DMS114 treated with DMSO at 0.1 percent for 48 hours (cell line): Measurements from ENCODE around the gene FLNB.
"Not testable (repeated sequence)": the region's sequence is repeated elsewhere in the genome, so short reads cannot be mapped to it uniquely, and the experiment has no call there.

ENCODE experiments used
- DNase-seq: peaks from one replicate; lab custom pipeline; 2025; ENCODE audit not compliant: unreplicated experiment; lab: John Stamatoyannopoulos, UW

FLNB gene

GRCh38 chr3:58049143-58049785, 41.0 kb downstream of the FLNB start:
- no peak for DNase-seq

- DNase-seq: no peak
Observed at GRCh38 chr3:58051196-58051595, 43.0 kb downstream of the FLNB start.

GRCh38 chr3:58051658-58052261, 43.5 kb downstream of the FLNB start:
- DNase-seq: not testable (repeated sequence)

- no peak for DNase-seq
Observed at GRCh38 chr3:58052373-58053273, 44.4 kb downstream of the FLNB start.

- DNase-seq: no peak
Observed at GRCh38 chr3:58054652-58055051, 46.4 kb downstream of the FLNB start.

GRCh38 chr3:58055314-58055713, 47.1 kb downstream of the FLNB start:
- no peak for DNase-seq

GRCh38 chr3:58055891-58056290, 47.7 kb downstream of the FLNB start:
- DNase-seq: not testable (repeated sequence)

GRCh38 chr3:58058361-58059263, 50.4 kb downstream of the FLNB start:
- no peak for DNase-seq

GRCh38 chr3:58059349-58060321, 51.4 kb downstream of the FLNB start:
- DNase-seq: no peak

- DNase-seq: no peak
Observed at GRCh38 chr3:58062472-58062871, 54.2 kb downstream of the FLNB start.

GRCh38 chr3:58063022-58063815, 55.0 kb downstream of the FLNB start:
- no peak for DNase-seq

GRCh38 chr3:58064923-58065638, 56.9 kb downstream of the FLNB start:
- DNase-seq: no peak

- no peak for DNase-seq
Observed at GRCh38 chr3:58065700-58066167, 57.5 kb downstream of the FLNB start.

- DNase-seq: no peak
Observed at GRCh38 chr3:58066842-58067241, 58.6 kb downstream of the FLNB start.

GRCh38 chr3:58068122-58068809, 60.0 kb downstream of the FLNB start:
- DNase-seq: no peak

GRCh38 chr3:58071480-58071971, 63.3 kb downstream of the FLNB start:
- DNase-seq: no peak

- no peak for DNase-seq
Observed at GRCh38 chr3:58072052-58072762, 64.0 kb downstream of the FLNB start.
